GM21825 (cell line): ENCODE data around the gene UNC79.
"Not testable (repeated sequence)": the region's sequence is repeated elsewhere in the genome, so short reads cannot be mapped to it uniquely, and the experiment has no call there.

Experiments
- ATAC-seq: cut with Tn5 transposase; IDR thresholded peaks from one replicate; pipeline ENCODE4 v1.9.1; 2021; ENCODE audit warnings: mild to moderate bottlenecking, moderate library complexity; ENCODE audit not compliant: unreplicated experiment

UNC79 gene

DNA sequence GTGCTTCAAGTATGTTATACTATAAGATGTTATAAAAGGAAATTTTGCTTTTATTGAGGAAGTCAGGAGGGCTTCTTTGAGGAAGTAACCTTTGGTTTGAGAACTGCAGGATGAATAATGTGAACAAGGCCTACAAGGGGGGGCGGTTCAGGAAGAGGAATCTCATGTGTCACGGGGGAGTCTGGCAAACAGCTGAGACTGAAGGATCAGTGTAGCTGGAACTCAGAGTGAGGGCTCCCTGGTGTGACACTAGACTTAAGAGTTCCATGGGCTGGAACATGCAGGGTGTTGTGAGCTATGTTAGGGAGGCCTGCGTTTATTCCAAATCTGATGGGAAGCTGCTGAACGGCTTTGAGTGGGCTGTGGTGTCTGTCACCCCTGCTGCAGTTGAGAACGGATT lies 62.3 kb downstream of the UNC79 start:
- ATAC-seq: no peak

DNA sequence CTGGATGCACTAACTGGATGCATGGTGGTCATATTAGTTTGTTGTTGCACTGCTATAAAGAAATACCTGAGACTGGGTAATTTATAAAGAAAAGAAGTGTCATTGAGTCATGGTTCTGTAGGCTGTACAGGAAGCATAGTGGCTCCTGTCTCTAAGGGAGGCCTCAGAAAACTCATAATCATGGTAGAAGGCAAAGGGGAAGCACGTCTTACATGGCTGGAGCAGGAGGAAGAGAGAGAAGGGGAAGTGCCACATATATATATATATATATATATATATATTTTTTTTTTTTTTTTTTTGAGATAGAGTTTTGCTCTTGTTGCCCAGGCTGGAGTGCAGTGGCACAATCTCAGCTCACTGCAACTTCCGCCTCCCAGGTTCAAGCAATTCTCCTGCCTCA lies 62.9 kb downstream of the UNC79 start:
- ATAC-seq: not testable (repeated sequence)

DNA sequence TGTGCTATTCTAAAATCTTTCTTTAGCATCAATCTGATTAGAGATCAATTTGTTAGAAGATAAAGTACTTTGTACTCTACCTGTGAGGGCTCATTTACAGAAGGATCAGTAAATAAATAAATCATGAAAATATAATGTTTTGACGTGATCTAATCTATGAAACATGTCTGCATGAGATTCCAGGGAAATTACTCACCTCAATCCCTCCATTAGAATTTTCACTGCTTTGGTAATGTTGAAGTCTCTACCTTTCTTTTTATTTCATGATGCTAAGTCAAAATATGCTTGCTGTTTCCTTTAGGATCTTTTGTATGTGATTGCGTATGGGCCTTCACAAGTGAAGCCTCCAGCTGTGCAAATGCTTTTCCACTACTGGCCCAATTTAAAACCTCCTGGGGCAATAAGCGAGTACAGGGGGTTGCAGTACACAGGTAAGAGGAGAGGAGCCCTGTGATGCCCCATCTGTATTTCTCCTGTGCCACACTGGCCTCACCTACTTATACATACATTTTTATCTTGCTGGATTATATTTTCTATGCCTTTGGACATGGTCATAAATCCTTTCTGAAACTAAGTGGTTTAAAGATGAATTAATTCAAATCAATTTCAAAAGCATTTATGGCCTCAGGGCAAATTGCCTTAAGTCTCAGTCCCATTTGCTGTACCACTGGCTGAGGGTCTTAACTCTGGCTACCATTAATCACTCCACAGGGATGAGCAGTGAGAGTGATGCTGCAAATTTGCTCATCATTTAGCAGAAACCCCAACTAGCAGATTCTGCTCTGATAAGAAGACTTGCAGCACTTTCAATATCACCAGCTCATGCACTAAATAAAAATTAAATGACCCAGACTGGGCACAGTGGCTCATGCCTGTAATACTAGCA lies 66.4 kb downstream of the UNC79 start:
- no peak for ATAC-seq

DNA sequence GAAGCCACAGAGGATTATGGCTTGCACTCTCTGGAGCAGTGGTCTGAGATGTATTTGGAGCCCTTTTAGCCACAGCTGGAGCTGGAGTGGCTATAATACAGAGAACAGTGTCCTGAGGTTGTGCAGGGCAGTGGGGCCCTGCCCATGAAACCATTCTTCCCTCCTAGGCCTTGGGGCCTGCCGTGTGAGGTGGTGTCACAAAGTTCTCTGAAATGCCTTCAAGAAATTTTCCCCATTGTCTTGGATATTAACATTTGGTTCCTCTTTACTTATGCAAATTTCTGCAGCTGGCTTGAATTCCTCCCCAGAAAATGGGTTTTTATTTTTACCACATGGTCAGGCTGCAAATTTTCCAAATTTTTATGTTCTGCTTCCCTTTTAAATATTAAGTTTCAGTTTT lies 79.3 kb downstream of the UNC79 start:
- ATAC-seq: no peak

DNA sequence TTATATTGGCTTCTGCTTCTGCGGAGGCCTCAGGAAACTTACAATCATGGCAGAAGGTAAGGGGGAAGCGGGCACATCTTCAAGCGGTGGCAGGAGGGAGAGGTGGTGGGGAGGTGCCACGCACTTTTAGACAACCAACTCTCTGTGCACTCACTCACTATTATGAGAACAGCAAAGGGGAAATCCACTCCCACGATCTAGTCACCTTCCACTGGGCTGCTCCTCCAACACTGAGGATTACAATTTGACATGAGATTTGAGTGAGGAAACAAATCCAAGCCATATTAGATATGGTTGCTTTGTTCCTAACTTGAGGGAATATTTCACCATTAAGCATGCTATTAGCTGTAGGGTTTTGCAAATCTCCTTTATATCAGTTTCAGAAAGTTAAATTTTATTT lies 80.3 kb downstream of the UNC79 start:
- ATAC-seq: no peak

DNA sequence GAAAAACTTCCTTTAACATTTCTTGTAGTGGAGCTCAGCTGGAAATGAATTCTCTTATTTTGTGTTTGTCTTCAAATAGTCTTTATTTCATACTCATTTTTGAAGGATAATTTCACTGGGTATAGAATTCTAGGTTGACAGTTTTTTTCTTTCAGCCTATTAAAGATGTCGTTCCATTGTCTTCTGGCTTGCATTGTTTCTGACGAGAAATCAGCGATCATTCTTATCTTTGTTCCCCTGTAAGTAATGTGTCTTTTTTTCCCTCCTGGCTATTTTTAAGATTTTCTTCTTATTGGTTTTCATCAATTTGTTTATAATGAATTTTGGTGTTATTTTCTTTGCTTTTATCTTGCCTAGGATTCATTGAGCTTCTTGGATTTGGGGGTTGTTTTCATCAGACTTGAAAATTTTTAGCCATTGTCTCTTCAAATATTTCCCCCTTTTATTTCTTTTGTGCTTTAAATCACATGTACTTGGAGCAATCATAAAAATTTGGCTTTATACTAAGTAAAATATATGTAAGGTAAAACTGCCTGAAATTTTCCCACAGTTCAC lies 89.4 kb downstream of the UNC79 start:
- no peak for ATAC-seq

DNA sequence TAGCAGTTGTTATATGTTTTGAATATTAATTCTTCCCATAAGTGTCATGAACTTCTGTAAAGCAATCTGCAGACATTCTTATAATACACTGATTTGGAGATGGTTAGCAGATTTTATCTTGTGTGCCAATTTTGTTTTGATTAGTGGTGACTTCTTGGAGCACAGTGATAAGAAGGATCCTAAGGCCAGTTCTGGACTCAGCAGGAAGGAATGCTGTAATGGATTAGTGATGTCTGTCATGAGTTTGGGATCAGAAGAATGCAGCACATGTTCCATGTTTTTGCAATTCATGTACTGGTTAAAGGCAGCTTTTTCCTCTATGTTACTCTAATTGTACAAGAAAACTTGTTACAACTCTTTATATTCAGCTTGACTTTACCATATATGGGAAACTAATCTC lies 91.5 kb downstream of the UNC79 start:
- no peak for ATAC-seq

DNA sequence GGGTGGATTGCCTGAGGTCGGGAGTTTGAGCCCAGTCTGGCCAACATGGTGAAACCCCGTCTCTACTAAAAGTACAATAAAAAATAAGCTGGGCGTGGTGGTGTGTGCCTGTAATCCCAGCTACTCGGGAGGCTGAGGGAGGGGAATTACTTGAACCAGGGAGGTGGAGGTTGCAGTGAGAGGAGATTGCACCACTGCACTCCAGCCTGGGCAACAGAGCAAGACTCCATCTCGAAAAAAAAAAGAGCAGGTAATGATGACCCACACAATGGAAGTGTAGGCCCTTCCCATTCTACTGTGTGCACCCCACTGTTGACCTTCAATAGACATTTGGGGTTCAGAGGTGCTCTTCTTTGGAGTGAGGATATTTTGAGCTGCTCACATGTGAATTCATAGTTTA lies 94.5 kb downstream of the UNC79 start:
- ATAC-seq: not testable (repeated sequence)

DNA sequence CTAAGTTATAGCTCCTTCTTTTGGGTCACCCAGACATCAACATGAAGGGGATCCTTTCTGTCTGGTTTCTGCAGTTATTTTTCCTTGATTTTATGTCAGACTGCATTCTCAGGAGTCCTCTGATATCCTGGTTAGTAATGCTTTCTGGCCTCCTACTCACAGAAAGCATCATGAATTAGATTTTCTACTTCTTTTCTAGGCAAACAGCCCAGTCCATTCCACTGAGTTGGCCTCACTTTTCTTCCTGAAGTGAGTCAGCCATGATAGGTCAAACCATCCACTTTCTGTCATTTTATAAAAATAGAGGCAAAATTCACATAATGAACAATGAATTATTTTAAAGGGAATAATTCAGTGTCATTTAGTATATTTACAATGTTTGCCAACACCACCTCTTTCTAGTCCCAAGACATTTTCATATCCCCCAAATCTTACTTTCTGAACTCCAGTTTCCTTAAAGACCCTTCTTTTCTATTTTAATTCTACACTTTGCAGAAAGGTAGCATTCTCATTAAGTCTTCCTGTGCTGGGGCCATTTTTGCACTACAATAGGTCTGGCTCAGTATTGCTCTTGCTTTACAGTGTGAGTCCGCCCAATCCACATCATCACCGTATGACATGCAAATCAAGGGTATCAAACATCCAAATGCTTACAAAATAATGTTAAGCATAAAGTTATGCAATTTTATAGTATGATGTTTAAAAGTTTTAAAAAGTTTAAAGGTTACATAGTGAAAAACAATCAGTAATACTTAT lies 95.1 kb downstream of the UNC79 start:
- no peak for ATAC-seq

DNA sequence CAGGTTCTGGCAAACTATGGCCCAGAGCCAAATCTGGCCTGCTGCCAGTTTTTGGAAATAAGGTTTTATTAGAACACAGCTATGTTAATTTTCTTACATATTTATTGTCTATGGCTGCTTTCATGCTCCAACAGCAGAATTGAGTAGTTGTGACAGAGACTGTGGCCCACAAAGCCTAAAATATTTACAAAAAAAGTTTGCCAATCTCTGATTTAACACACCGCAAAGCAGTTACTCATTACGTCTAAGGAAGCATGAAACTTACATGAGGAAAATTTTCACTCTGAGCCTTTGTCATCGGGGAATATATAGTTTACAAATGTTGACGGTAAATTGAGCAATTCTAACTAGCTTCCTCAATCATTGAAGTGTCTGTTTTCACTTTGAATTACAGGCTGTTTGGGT lies 96.5 kb downstream of the UNC79 start:
- no peak for ATAC-seq

DNA sequence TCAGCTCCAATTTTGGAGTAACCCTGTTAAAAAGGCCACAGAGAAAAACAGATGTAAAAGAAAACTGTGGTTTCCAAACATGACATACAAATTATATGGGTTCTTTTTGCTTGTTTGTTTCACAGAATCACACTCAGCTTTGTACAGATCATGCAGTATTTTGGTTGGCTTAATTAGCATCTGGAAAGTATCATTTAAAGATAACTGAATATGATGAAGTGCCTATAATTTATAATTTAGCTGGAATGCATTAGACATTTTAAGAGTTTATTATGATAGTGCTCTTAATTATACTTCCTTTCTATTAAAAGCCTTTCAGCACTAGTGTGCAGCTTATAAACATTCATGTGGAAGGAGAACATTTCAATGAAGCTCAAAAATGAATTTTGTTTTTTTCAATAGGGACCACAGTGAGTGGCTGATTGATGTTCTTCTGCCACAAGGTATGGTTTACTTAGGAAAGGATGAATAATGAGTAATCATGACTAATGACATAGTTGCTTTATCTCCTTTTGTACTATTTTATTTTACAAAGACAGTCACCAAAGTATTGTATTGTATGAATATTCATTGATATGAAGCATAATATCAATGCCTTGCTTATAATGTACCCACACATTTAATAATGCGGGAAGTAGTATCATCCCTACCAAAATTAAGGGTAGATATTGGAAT lies 98.3 kb downstream of the UNC79 start:
- no peak for ATAC-seq

DNA sequence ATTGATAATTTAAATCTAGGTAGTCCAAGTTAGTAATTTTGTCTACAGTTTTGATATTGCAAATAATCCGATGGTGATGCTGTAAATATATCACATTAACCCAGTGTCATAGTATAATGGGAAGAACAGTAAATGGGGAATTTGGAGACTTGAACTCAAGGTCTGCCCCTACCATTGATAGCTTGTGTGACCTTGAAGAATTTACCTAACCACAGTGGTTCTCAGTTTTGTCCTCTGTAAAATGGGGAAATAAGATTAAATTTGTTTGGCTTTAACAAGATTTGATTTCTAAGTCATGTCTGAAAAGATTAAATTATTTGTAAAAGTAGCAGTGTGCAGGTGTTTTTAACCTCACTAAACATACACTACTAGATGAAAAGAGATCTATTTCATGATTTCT lies 100.9 kb downstream of the UNC79 start:
- no peak for ATAC-seq

DNA sequence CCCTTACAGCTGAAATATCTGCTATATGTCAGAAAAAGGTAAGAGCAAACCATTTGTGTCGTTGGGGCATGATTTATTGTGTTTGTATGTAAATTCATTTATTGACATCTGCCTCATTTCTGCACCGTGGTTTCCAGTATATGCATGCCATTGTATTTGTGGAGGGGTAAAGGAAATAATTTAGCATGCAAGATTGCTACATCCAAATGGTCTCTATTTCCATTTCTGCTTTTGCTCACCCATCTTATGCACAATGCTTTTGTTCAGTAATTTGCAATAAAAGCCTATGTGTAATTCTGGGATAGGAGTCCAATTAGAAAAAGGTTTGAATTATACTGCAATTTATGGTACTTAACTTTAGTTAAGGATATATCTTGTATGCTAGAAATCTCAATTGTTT lies 101.8 kb downstream of the UNC79 start:
- no peak for ATAC-seq

DNA sequence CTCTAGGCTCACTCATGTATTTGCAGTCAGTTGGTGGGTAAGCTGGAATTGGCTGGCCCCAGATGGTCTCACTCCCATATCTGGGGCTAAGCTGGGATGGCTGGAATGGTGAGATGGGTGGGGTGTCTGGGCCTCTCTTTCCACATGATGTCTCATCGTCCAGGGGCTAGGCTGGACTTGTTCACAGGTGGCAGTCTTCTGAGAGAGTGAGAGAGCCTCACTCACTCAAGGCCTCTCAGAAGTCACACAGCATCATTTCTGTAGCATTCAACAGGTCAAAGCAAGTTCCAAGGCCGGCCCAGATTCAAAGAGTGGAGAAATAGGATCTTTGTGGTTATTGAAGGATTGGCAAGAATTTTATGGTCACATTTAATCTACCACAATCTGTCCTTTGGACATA lies 102.7 kb downstream of the UNC79 start:
- ATAC-seq: no peak

DNA sequence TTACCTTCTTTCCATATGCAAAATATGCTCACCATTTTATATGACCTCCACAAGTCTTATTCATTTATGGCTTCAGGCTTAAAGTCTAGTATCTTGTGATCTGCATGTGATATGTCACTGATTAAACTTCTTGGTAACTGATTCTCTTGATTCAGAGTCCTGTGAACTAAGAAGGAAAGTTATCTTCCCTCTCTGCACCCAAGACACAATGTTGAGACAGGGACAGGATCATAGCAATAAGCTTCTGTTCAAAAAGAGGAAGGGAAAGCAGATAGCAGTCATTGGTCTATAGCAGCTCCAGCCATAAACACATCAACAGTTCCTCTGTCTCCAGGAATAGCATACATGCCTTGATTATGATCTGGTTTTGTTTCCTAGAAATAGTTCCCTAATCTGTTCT lies 103.1 kb downstream of the UNC79 start:
- peak; percentile 81 for ATAC-seq

DNA sequence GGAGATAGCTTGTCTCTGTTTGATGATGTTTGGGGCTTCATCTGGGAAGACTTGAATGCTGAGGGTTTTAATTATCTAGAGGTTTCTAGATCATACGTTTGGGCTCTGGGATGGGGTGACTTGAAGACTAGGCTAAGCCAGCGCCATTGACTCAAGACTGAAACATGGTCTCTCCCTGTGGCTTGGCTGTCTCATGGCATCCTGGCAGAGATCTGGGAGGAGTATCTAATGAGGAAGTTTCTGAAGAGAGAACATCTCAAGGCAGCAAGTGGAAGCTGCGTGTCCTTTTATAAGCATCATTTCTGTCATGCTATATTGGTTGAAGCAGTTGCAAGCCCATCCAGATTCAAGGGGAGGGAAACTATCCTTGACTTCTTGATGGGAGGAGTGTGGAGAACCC lies 104.8 kb downstream of the UNC79 start:
- no peak for ATAC-seq

DNA sequence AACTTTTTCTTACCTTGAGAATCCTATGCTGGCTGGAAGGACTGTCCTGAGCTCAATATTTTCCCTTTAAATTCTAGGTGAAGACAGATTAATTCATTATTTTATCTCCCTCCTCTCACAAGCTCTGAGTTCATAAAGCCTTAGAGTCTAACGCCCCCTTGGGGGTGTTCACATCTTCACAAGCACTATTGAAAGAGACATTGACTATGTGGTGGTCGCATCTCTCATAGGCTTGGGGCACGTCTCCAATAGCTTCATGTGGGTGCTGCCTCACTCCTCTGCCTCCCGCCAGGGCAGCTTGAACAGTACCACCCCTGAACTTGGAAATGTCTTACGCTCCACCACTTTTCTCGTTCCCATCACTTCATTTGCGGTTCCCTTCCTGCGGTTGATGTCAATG lies 106.2 kb downstream of the UNC79 start:
- no peak for ATAC-seq

DNA sequence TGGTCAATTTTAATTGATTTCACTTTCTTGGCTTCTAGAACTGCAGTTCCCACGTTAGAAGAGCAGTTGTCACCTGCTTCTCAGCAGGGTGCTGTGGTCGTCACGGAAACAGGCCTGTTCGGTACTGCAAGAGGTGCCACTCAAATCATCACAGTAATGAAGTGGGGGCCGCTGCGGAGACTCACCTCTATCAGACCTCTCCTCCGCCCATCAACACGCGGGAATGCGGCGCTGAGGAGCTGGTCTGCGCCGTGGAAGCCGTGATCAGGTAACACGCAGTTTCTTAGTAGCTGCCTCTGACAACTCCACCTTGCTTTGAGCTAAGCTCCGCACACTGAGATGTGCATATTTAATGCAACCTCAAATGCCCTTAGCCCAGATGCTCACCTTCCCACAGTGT lies 107.2 kb downstream of the UNC79 start:
- ATAC-seq: no peak

DNA sequence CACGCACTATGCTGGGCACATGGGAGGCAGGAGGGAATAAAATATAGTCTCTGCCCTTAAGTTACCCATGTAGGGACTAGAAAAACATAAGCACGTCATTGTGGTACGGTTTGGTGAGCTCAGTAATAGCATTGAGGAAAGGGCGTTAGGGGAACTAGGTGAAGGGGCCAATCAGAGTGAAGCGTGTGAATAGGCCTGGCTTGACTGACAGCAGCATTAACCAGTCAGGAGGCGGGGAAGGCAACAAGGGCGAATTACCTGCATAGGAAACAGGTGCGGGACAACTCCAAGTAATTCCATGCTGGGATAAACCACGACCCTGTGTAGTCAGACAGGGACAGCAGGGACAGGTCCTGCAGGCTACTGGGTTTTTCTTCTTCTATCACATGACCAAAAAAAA lies 107.7 kb downstream of the UNC79 start:
- no peak for ATAC-seq

DNA sequence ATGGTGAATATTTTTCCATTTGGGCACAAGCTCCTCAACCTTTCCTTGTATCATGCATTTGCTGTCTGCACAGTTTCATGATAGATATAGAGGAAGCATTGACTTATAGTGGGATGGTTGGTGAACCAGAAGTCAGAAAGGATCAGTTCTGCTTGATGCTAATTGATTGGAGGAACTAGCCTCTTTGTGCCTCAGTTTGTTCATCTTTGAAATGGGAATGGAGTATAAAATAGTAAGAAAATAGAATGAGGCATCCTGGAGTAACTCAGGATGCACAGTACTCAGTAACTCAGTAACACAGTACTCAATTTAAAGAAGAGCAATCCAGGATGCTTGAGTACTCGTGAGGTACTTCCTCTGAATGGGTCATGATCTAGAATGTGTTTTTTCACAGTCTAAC lies 109.5 kb downstream of the UNC79 start:
- no peak for ATAC-seq

DNA sequence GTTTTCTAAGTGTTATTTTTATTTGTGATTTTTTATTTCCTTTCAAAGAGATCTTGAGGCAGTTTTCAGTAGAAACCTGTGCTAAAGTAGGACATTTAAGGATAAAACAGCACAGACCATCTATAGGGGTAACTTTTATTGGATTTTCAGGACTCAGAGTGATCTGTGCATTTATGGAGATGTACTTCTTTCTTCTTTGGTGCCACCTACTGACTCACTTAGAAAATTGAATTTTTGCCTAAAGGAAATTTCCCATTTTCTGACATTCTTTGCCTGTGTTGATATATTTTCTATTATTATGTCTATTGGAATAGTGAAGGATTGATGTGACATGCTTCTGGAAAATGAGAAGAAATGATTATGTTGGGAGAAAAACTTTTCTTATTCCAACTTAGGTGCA lies 113.0 kb downstream of the UNC79 start:
- no peak for ATAC-seq
